PC-9 (cell line): ENCODE measurements around the gene RBMS3. TPM values are rescaled to one million over a fixed set of nuclear protein-coding genes. Genes with fewer than 3 reads are reported as not detected.

Source experiments
- BruUV-seq: library from RNA; stranded (reverse); fragments of 400-500 nt; replicated peaks from 2 replicates; lab custom pipeline; 2021; lab: Mats Ljungman, UMichigan
- CTCF ChIA-PET: fragments of 300-600 bp; sonication (Branson Sonifier 250); formaldehyde crosslinking; loops from one replicate; lab custom pipeline; 2022; ENCODE audit warnings: antibody characterized with exemption; lab: Charles Lee
- POLR2A ChIA-PET: fragments of 300-600 bp; sonication (Branson Sonifier 250); formaldehyde crosslinking; loops from one replicate; lab custom pipeline; 2022; ENCODE audit warnings: antibody characterized with exemption; ENCODE audit not compliant: unreplicated experiment; lab: Charles Lee
- DNase-seq, 2 experiments: peaks; one replicate each; pipeline versions ENCODE4 v3.0.0 to v3.0.0-alpha.2; 2015 to 2022; ENCODE audit warnings: mixed read lengths in 1 of 2
- H2AFZ ChIP-seq: fragments of 200-600 bp; sonication (generic); 2 replicates; pipeline ENCODE4 v1.8.1; 2017; ENCODE audit warnings: antibody characterized with exemption
- H3F3A ChIP-seq: fragments of 200-600 bp; sonication (generic); 2 replicates; pipeline ENCODE4 v1.8.1; 2017; ENCODE audit warnings: antibody characterized with exemption, mild to moderate bottlenecking, low read depth; ENCODE audit not compliant: insufficient read depth
- H3K27ac ChIP-seq: fragments of 200-600 bp; sonication (generic); 2 replicates; pipeline ENCODE4 v1.6.1; 2016; ENCODE audit warnings: mixed run types
- H3K27me3 ChIP-seq: fragments of 200-600 bp; sonication (generic); 2 replicates; pipeline ENCODE4 v1.6.1; 2016; ENCODE audit warnings: low read depth, mixed run types; ENCODE audit not compliant: insufficient read depth
- H3K36me3 ChIP-seq: fragments of 200-600 bp; sonication (generic); 2 replicates; pipeline ENCODE4 v1.6.1; 2016; ENCODE audit warnings: low read depth, mixed run types
- H3K4me1 ChIP-seq: fragments of 200-600 bp; sonication (generic); replicated peaks from 2 replicates; pipeline ENCODE4 v1.6.1; 2016; ENCODE audit warnings: mixed run types; ENCODE audit not compliant: insufficient read depth
- H3K4me2 ChIP-seq: fragments of 200-600 bp; sonication (generic); 2 replicates; pipeline ENCODE4 v1.6.1; 2017; ENCODE audit warnings: mixed run types
- H3K4me3 ChIP-seq: fragments of 200-600 bp; sonication (generic); 2 replicates; pipeline ENCODE4 v1.6.1; 2016; ENCODE audit warnings: mixed run types
- H3K79me2 ChIP-seq: fragments of 200-600 bp; sonication (generic); 2 replicates; pipeline ENCODE4 v1.6.1; 2017; ENCODE audit warnings: low read depth, mixed run types
- H3K9me2 ChIP-seq: fragments of 200-600 bp; sonication (generic); 2 replicates; pipeline ENCODE4 v1.8.1; 2017; ENCODE audit warnings: mild to moderate bottlenecking; ENCODE audit not compliant: insufficient read depth
- H3K9me3 ChIP-seq: fragments of 200-600 bp; sonication (generic); 2 replicates; pipeline ENCODE4 v1.8.1; 2016; ENCODE audit warnings: low read depth; ENCODE audit not compliant: insufficient read depth
- H4K20me1 ChIP-seq: fragments of 200-600 bp; sonication (generic); 2 replicates; pipeline ENCODE4 v1.8.1; 2017; ENCODE audit not compliant: insufficient read depth
- CTCF ChIP-seq: fragments of 200-600 bp; sonication (generic); conservative IDR thresholded peaks from 2 replicates; pipeline ENCODE4 v1.6.1; 2017; ENCODE audit warnings: mixed run types, antibody characterized with exemption, mild to moderate bottlenecking, moderate library complexity
- EZH2 ChIP-seq: fragments of 200-600 bp; sonication (generic); IDR thresholded peaks from 2 replicates; pipeline ENCODE4 v1.8.0; 2017; ENCODE audit warnings: antibody characterized with exemption, low read depth
- intact Hi-C: fragments of 100-400 bp; cut with micrococcal nuclease; formaldehyde crosslinking; loops from one replicate; pipeline ENCODE4 v1.10.0; 2022; ENCODE audit not compliant: unreplicated experiment
- total RNA-seq: library from RNA; stranded (reverse); gene quantifications from 2 replicates; pipeline ENCODE4 v1.2.3, GENCODE V29; 2021

Gene RBMS3
- total RNA-seq, 1 experiment from 2014 or later: 3.5 TPM

- H3K4me3 ChIP-seq: no peak overlapping the region
- H3K4me2 ChIP-seq: no peak overlapping the region
- no peak overlapping the region for H3K27ac ChIP-seq
- H2AFZ ChIP-seq: no peak overlapping the region
- H3K9me3 ChIP-seq: no peaks in the 10 kb centered on the region
- BruUV-seq: no TSS peak
- no peaks in the 10 kb centered on the region for H3F3A ChIP-seq
- TF ChIP-seq EZH2 (no peak), CTCF (no peak)
- no peaks in the 10 kb centered on the region for H3K27me3 ChIP-seq
- no peak for DNase-seq
- H3K36me3 ChIP-seq: no peaks in the 10 kb centered on the region
- H3K9me2 ChIP-seq: no peaks in the 10 kb centered on the region
- no peaks in the 10 kb centered on the region; the same call in 1 of the 2 replicates for H4K20me1 ChIP-seq
- intact Hi-C loops: no loop called here
- H3K4me1 ChIP-seq: no peaks in the 10 kb centered on the region
- H3K79me2 ChIP-seq: no peaks in the 10 kb centered on the region
- CTCF ChIA-PET: no interaction called here
- POLR2A ChIA-PET: no interaction called here
These were observed 460.4 kb downstream of the RBMS3 start for GRCh38 chr3:29741231-29741630.

GRCh38 chr3:29745232-29745870 lies 464.5 kb downstream of the RBMS3 start:
- no peaks in the 10 kb centered on the region for H3K9me3 ChIP-seq
- CTCF ChIA-PET: no interaction called here

GRCh38 chr3:29746163-29746760 lies 465.4 kb downstream of the RBMS3 start:
- H4K20me1 ChIP-seq: no peaks in the 10 kb centered on the region
- no peak for TF ChIP-seq CTCF
- no peak for TF ChIP-seq EZH2
- no TSS peak for BruUV-seq
- no peaks in the 10 kb centered on the region for H3K27me3 ChIP-seq
- no peak for DNase-seq
- CTCF ChIA-PET: no interaction called here
- H3K9me2 ChIP-seq: no peaks in the 10 kb centered on the region
- no peaks in the 10 kb centered on the region for H3K36me3 ChIP-seq
- H3K4me3 ChIP-seq: no peak overlapping the region
- intact Hi-C loops: no loop called here
- H3K4me2 ChIP-seq: no peak overlapping the region
- POLR2A ChIA-PET: no interaction called here
- no peak overlapping the region for H2AFZ ChIP-seq
- H3K4me1 ChIP-seq: no peaks in the 10 kb centered on the region
- H3K9me3 ChIP-seq: no peaks in the 10 kb centered on the region
- H3K79me2 ChIP-seq: no peaks in the 10 kb centered on the region
- H3F3A ChIP-seq: no peaks in the 10 kb centered on the region
- no peak overlapping the region for H3K27ac ChIP-seq

More at GRCh38 chr3:29745232-29745870, 464.5 kb downstream of the RBMS3 start:
- Histone ChIP-seq H3K27ac (no peak overlapping the region), H3K4me1 (no peaks in the 10 kb centered on the region), H2AFZ (no peak overlapping the region), H3K79me2 (no peaks in the 10 kb centered on the region), H3K4me3 (no peak overlapping the region), H4K20me1 (no peaks in the 10 kb centered on the region), H3K27me3 (no peaks in the 10 kb centered on the region), H3F3A (no peaks in the 10 kb centered on the region), H3K4me2 (no peak overlapping the region), H3K9me2 (no peaks in the 10 kb centered on the region), H3K36me3 (no peaks in the 10 kb centered on the region)
- POLR2A ChIA-PET: no interaction called here
- no TSS peak for BruUV-seq
- TF ChIP-seq EZH2 (no peak), CTCF (no peak)
- no peak for DNase-seq
- intact Hi-C loops: no loop called here
